ENCODE results near the gene HEBP1. TPM values are rescaled to one million over a fixed set of nuclear protein-coding genes. Genes with fewer than 3 reads are reported as not detected.
A peak's percentile ranks its signal among the peaks of the same experiment; 100 is the strongest.

HEBP1 gene
- total RNA-seq, 2 experiments from 2014 or later, result 23.5 to 28.6 TPM

GRCh38 chr12:12930633-12931219 is 69.3 kb downstream of the HEBP1 start:
- Mint-ChIP-seq H3K27me3 (no peaks in the 10 kb centered on the region), H3K27ac (no peak overlapping the region), H3K4me1 (no peaks in the 10 kb centered on the region), H3K9me3 (ENCODE audit: low read depth) (no peaks in the 10 kb centered on the region), H3K4me3 (no peak overlapping the region), H3K36me3 (ENCODE audit: low read depth) (no peaks in the 10 kb centered on the region)
- DNase-seq (no peak), ATAC-seq (no peak)
- ChIA-PET CTCF (no interaction called here), POLR2A (no interaction called here)
- intact Hi-C loops (cut with DNase I, micrococcal nuclease), result no loop called here

- CTCF ChIA-PET, result no interaction called here
- H3K9me3 Mint-ChIP-seq (ENCODE audit: low read depth), result no peaks in the 10 kb centered on the region
- POLR2A ChIA-PET, result no interaction called here
- H3K36me3 Mint-ChIP-seq (ENCODE audit: low read depth), result no peaks in the 10 kb centered on the region
- no peak overlapping the region for H3K4me3 Mint-ChIP-seq
- intact Hi-C loops (cut with DNase I, micrococcal nuclease), result no loop called here
- no peaks in the 10 kb centered on the region for H3K27me3 Mint-ChIP-seq
- no peak for DNase-seq
- no peaks in the 10 kb centered on the region for H3K4me1 Mint-ChIP-seq
- no peak for ATAC-seq
- H3K27ac Mint-ChIP-seq, result no peak overlapping the region
These were observed 70.4 kb downstream of the HEBP1 start for GRCh38 chr12:12929696-12930095.

DNA sequence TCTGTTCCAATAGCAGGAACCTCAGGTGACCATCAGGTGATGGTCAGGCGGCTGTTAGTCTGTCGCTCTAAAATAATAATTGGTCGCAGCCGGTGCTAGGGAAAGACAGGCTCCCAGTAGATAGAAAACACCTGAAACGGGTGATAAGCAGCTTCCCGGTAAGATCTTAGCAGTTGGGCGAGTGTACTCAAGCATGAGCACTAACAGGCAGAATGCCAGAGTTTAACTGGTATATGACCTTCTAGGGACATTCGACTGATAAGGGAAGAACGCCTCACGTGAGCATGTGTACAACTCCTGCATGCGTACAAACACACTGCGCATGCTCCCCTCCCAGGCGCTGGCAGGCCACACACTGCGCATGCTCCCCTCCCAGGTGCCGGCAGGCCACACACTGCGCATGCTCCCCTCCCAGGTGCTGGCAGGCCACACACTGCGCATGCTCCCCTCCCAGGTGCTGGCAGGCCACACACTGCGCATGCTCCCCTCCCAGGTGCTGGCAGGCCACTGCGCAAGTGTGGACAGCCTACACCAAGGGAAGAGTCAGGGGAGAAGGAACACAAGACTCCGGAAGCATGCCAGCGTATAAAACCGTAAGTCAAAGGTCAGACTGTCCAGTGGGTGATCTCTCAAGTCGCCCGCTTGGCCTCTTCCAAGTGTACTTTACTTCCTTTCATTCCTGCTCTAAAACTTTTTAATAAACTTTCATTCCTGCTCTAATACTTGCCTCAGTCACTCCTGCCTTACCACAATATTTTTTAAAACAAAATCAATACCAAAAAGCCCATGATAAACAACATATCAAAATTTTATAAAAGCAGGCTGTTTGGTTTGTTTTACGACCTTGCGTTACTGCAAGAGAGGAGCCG is 72.6 kb downstream of the HEBP1 start:
- Mint-ChIP-seq H3K36me3 (ENCODE audit: low read depth) (no peaks in the 10 kb centered on the region), H3K4me1 (no peaks in the 10 kb centered on the region), H3K27me3 (no peaks in the 10 kb centered on the region), H3K4me3 (peak overlapping the region; percentile 41), H3K9me3 (ENCODE audit: low read depth) (no peaks in the 10 kb centered on the region), H3K27ac (no peak overlapping the region)
- peak; percentile 36 for ATAC-seq
- ChIA-PET CTCF (no interaction called here), POLR2A (no interaction called here)
- DNase-seq, result peak; percentile 59
- intact Hi-C loops (cut with DNase I, micrococcal nuclease), result no loop called here

- DNase-seq, result no peak
- POLR2A ChIA-PET, result no interaction called here
- no peaks in the 10 kb centered on the region for H3K27me3 Mint-ChIP-seq
- no peaks in the 10 kb centered on the region for H3K4me1 Mint-ChIP-seq
- no peaks in the 10 kb centered on the region for H3K9me3 Mint-ChIP-seq (ENCODE audit: low read depth)
- no peaks in the 10 kb centered on the region for H3K36me3 Mint-ChIP-seq (ENCODE audit: low read depth)
- ATAC-seq, result no peak
- intact Hi-C loops (cut with DNase I, micrococcal nuclease), result no loop called here
- CTCF ChIA-PET, result interaction anchor here (0.6 to 0.7 kb wide), 4 partner anchors 9 to 1241 kb away, joined by 3 read pairs; no protein-coding TSS in a partner anchor
- no peak overlapping the region for H3K27ac Mint-ChIP-seq
- no peak overlapping the region for H3K4me3 Mint-ChIP-seq
These were observed 73.4 kb downstream of the HEBP1 start for GRCh38 chr12:12926571-12927071.

- H3K27ac Mint-ChIP-seq, result no peak overlapping the region
- ATAC-seq (no peak), DNase-seq (no peak)
- CTCF ChIA-PET, result interaction anchor here (0.9 kb wide), 1 partner anchor 10 kb away, joined by 4 read pairs; no protein-coding TSS in a partner anchor
- no peaks in the 10 kb centered on the region for H3K9me3 Mint-ChIP-seq (ENCODE audit: low read depth)
- no peaks in the 10 kb centered on the region for H3K4me1 Mint-ChIP-seq
- no peaks in the 10 kb centered on the region for H3K27me3 Mint-ChIP-seq
- H3K4me3 Mint-ChIP-seq, result no peak overlapping the region
- POLR2A ChIA-PET, result no interaction called here
- H3K36me3 Mint-ChIP-seq (ENCODE audit: low read depth), result no peaks in the 10 kb centered on the region
- intact Hi-C loops (cut with DNase I, micrococcal nuclease), result no loop called here
These were observed 74.7 kb downstream of the HEBP1 start for GRCh38 chr12:12925388-12925787.

Other genes with a start within 250 kb of the HEBP1 start
- gene APOLD1, start 214.6 kb downstream of the HEBP1 start, total RNA-seq, result 1 to 10 TPM; 3.5 to 7.0 TPM
- 10 to 100 TPM; 91.3 to 91.9 TPM for gene DDX47, start 186.9 kb downstream of the HEBP1 start, total RNA-seq
- gene GPRC5A, start 108.7 kb downstream of the HEBP1 start, total RNA-seq, result under 1 TPM; 0.14 to 0.35 TPM
- gene GPRC5D, start 48.1 kb downstream of the HEBP1 start, total RNA-seq, result not detected
- 10 to 100 TPM; 11.1 to 12.2 TPM for gene FAM234B, start 44.1 kb upstream of the HEBP1 start, total RNA-seq
- gene GSG1, start 103.4 kb upstream of the HEBP1 start, total RNA-seq, result not detected
- 10 to 100 TPM; 12.9 to 16.6 TPM for gene EMP1, start 196.5 kb upstream of the HEBP1 start, total RNA-seq

Measured in activated CD4-positive, alpha-beta T cell treated with anti-CD3 and anti-CD28 coated beads for 36 hours (primary cell).